Transverse colon (tissue), 4 donors: ENCODE results near the gene B4GALNT3. TPM values are rescaled to one million over a fixed set of nuclear protein-coding genes. Genes with fewer than 3 reads are reported as not detected.

Experiments used
- DNase-seq: peaks from one replicate; pipeline ENCODE4 v3.0.0-alpha.2; 2019
- H3K27ac ChIP-seq, 4 donors: fragments of 200-600 bp; sonication (generic); 2 replicates each; pipeline ENCODE4 v1.5.1; 2016 to 2018; ENCODE audit warnings: inconsistent platforms in 4 of 4
- H3K27me3 ChIP-seq: fragments of 200-600 bp; sonication (generic); 2 replicates; pipeline ENCODE4 v1.5.1; 2017; ENCODE audit warnings: inconsistent platforms
- H3K36me3 ChIP-seq, 4 donors: fragments of 200-600 bp; sonication (generic); 2 replicates each; pipeline ENCODE4 v1.5.1; 2017 to 2019; ENCODE audit warnings: inconsistent platforms in 4 of 4
- H3K4me1 ChIP-seq, 4 donors: fragments of 200-600 bp; sonication (generic); 2 replicates each; pipeline ENCODE4 v1.5.1; 2017 to 2020; ENCODE audit warnings: inconsistent platforms in 4 of 4
- H3K4me3 ChIP-seq, 4 donors: fragments of 200-600 bp; sonication (generic); 1 replicate in 1 of 4; 2 replicates in 3 of 4; pipeline versions ENCODE4 v1.5.1 to v1.6.1; 2017 to 2019; ENCODE audit warnings: inconsistent platforms in 4 of 4
- H3K9me3 ChIP-seq, 2 donors: fragments of 200-600 bp; sonication (generic); 2 replicates each; pipeline ENCODE4 v1.5.1; 2017 to 2019; ENCODE audit warnings: inconsistent platforms in 2 of 2
- EP300 ChIP-seq: sonication (generic); formaldehyde crosslinking; IDR thresholded peaks from one replicate; pipeline ENCODE4 v1.6.1; 2017; ENCODE audit warnings: antibody characterized with exemption, low read depth
- POLR2A ChIP-seq: fragments of 450-650 bp; IDR thresholded peaks from one replicate; pipeline ENCODE4 v1.6.1; 2016; ENCODE audit warnings: antibody characterized with exemption, mild to moderate bottlenecking, moderate library complexity
- POLR2AphosphoS5 ChIP-seq, 3 donors: sonication (generic); formaldehyde crosslinking; IDR thresholded peaks; one replicate each; pipeline ENCODE4 v1.6.1; 2016; ENCODE audit warnings: antibody characterized with exemption in 3 of 3
- WGBS, 2 donors: methylation state at CpG; one replicate each; pipeline ENCODE4 v1.1.5; 2018; ENCODE audit warnings: low coverage in 1 of 2; 5-methylcytosine and 5-hydroxymethylcytosine counted together
- in situ Hi-C, 4 donors: fragments of 200-750 bp; cut with MboI; loops; one replicate each; pipeline versions ENCODE4 v1.15.0 to v1.15.1; 2017; ENCODE audit warnings: low sequenced_read_pairs in 3 of 4, low pct_ligation_motif_present in 1 of 4, low pct_unique_long_range_greater_than_20kb in 1 of 4
- intact Hi-C: fragments of 100-400 bp; cut with DNase I; formaldehyde crosslinking; loops from one replicate; pipeline ENCODE4 v1.15.1; 2023; ENCODE audit warnings: low total_unique reads
- total RNA-seq, 4 donors: library from RNA; depleted of rRNA; stranded (reverse); fragments of >200 nt; gene quantifications; one replicate each; pipeline ENCODE4 v1.1.0, GENCODE V29; 2016
- TF ChIP-seq, protein P1 (sequence below), 5 experiments: fragments of 200-600 bp in 3 of 5; fragments of 450-650 bp in 2 of 5; sonication (generic) in 3 of 5; IDR thresholded peaks; 1 replicate in 2 of 5; 2 replicates in 3 of 5; pipeline ENCODE4 v1.5.1; 2016 to 2017; ENCODE audit warnings: antibody characterized with exemption in 5 of 5, inconsistent platforms in 3 of 5, mild to moderate bottlenecking in 2 of 5, moderate library complexity in 1 of 5

B4GALNT3 gene
- total RNA-seq, 4 donors from 2014 or later: 49.8 to 166 (median 93.4) TPM

DNA sequence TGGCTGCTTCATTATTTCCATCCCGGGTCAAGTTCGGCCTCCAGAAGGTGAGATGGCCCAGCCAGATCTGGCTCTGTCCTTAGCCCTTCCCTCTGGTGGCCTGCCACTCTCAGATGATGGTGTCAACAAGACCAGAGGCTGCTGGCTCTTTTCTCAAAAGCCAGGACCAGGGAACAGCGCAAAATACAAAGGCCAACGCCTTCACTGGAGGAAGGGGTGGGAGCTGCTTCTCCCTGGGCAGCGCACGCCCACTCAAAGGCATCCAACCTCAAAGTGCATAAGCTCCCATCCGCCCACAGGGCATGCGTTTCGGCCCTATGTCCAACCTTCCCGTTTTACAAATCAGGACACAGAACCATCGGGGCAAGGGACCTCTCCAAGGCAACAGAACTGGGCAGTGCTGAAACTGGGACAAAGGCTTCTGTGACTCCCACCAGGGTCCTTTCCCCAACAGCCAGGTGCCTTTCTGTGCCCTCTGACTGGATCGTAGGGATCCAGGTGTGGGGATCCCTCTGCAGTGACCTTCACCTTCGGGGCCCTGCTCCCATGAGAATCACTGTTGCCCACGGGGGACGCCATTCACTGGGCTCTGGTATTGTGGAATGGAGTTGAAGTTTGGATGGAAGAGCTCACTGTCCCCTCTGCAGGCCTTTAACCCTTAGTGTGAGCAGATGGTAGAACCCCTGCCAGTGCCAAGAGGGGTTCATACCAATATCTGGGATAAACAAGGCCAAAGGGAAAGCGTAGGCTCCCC lies 126.8 kb downstream of the B4GALNT3 start:
- in situ Hi-C loops (loop anchor here in 1 of 4 donors (25.0 kb wide), 1 partner anchor 151 kb away; no protein-coding TSS in a partner anchor), intact Hi-C loops (no loop called here)
- no peaks in the 10 kb centered on the region for H3K4me1 ChIP-seq
- no peak for TF ChIP-seq POLR2A
- 92 to 100% methylated on average over 1 to 16 of the region's 16 CpGs for WGBS, 2 donors
- no peaks in the 10 kb centered on the region for H3K9me3 ChIP-seq
- H3K27ac ChIP-seq: no peak overlapping the region
- H3K27me3 ChIP-seq: no peaks in the 10 kb centered on the region
- H3K4me3 ChIP-seq: no peak overlapping the region
- DNase-seq: no peak
- H3K36me3 ChIP-seq: no peaks in the 10 kb centered on the region

DNA sequence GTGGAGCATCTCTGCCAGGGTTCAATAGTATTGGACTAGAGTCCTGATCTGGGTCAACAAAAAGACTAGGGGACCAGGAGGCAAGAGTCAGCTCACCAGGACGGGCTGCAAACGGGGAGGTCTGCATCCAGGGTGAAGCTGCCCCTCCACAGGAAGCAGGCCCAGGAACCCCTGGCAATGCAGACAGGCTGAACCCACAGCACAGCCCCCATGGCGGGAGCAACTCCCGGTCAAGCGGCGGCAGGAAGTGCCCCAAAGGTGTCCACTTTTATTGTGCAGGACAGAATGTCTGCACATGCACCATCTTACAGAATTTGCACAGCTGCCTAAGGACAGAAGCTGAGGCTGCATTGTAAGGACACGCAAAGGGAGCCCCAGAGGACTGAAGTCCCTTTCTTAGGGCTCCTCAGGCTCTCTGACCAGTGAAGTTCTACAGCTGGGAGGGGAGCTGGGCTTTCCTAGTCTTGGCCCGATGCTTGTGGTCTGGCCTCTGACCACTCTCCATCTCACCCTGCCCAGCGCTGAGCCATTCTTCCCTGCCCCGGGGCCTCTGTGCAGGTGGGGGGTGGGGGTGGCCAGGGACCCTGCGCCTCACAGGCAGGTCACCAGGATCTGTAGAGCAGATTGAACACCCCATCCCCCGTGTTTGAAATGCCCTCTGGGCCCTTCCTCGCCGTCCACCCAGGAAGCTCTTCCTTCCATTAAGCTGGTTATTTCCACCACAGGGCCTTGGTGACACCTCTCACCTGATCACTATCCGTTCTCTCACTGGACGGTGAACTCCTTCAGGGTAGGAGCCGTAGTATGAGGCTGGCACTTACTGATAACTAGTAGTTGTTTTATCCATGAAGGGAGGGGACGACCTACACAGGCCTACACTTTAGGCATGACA lies 127.6 kb downstream of the B4GALNT3 start:
- Histone ChIP-seq H3K27me3 (no peaks in the 10 kb centered on the region), H3K4me1 (no peaks in the 10 kb centered on the region), H3K4me3 (no peak overlapping the region), H3K9me3 (no peaks in the 10 kb centered on the region), H3K36me3 (no peaks in the 10 kb centered on the region), H3K27ac (no peak overlapping the region)
- intact Hi-C loops (no loop called here), in situ Hi-C loops (loop anchor here in 1 of 4 donors (25.0 kb wide), 1 partner anchor 150 kb away; no protein-coding TSS in a partner anchor)
- 33 to 86% methylated on average over 1 to 18 of the region's 18 CpGs for WGBS, 2 donors
- DNase-seq: no peak
- TF ChIP-seq POLR2AphosphoS5 (IDR thresholded peaks at IDR 0.05) (no peak), POLR2A (no peak), EP300 (no peak)
- TF ChIP-seq, protein P1, sequence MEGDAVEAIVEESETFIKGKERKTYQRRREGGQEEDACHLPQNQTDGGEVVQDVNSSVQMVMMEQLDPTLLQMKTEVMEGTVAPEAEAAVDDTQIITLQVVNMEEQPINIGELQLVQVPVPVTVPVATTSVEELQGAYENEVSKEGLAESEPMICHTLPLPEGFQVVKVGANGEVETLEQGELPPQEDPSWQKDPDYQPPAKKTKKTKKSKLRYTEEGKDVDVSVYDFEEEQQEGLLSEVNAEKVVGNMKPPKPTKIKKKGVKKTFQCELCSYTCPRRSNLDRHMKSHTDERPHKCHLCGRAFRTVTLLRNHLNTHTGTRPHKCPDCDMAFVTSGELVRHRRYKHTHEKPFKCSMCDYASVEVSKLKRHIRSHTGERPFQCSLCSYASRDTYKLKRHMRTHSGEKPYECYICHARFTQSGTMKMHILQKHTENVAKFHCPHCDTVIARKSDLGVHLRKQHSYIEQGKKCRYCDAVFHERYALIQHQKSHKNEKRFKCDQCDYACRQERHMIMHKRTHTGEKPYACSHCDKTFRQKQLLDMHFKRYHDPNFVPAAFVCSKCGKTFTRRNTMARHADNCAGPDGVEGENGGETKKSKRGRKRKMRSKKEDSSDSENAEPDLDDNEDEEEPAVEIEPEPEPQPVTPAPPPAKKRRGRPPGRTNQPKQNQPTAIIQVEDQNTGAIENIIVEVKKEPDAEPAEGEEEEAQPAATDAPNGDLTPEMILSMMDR (IDR thresholded peaks at IDR 0.05): no peak

DNA sequence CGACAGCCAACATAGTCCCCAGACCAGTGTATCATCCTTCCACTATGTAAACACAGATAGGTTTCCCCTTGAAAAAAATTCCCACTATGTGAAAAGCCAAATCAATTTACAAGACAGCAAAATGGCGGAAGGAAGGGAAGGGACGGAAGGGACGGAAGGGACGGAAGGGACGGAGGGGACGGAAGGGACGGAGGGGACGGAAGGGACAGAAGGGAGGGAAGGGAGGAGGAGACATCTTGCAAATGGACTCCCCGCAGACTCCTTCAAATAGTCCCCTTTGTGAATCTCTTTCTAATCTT lies 128.2 kb downstream of the B4GALNT3 start:
- Histone ChIP-seq H3K36me3 (no peaks in the 10 kb centered on the region), H3K4me1 (no peaks in the 10 kb centered on the region), H3K4me3 (no peak overlapping the region), H3K27me3 (no peaks in the 10 kb centered on the region), H3K9me3 (no peaks in the 10 kb centered on the region), H3K27ac (no peak overlapping the region)
- in situ Hi-C loops (loop anchor here in 1 of 4 donors (25.0 kb wide), 1 partner anchor 149 kb away; no protein-coding TSS in a partner anchor), intact Hi-C loops (no loop called here)
- TF ChIP-seq, protein P1 (IDR thresholded peaks at IDR 0.05): no peak
- no peak for TF ChIP-seq POLR2A
- DNase-seq: no peak
- 89 to 93% methylated on average over 10 of the region's 10 CpGs for WGBS, 2 donors

DNA sequence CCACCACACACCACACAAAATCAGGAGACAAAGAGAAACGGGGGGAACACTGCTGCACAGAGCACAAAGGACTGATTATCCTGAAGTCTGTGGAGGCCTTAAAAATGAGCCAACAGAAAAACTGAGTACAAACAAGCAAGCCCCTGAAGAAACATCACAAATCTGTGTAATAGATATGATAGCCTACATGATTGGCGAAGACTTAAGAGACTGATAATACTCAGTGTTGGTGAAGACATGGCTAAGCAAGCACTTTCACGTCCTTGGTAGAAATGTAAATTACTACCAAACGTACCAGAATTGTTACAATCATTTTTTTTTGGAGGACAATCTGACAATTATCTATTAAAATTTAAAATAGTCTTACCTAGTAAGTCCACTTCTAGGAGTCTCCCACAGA lies 128.9 kb downstream of the B4GALNT3 start:
- in situ Hi-C loops (loop anchor here in 1 of 4 donors (25.0 kb wide), 1 partner anchor 149 kb away; no protein-coding TSS in a partner anchor), intact Hi-C loops (no loop called here)
- WGBS, 2 donors: 86 to 94% methylated on average over 3 to 4 of the region's 4 CpGs

More for the DNA sequence above, 128.9 kb downstream of the B4GALNT3 start:
- H3K9me3 ChIP-seq: no peaks in the 10 kb centered on the region
- no peaks in the 10 kb centered on the region for H3K4me1 ChIP-seq
- H3K4me3 ChIP-seq: no peak overlapping the region
- TF ChIP-seq, protein P1 (IDR thresholded peaks at IDR 0.05): no peak
- no peak for TF ChIP-seq POLR2A
- no peak for TF ChIP-seq EP300
- no peak for TF ChIP-seq POLR2AphosphoS5 (IDR thresholded peaks at IDR 0.05)
- H3K36me3 ChIP-seq: no peaks in the 10 kb centered on the region
- no peaks in the 10 kb centered on the region for H3K27me3 ChIP-seq
- H3K27ac ChIP-seq: no peak overlapping the region
- DNase-seq: no peak
